ENCODE results near the gene PGBD5. TPM values are rescaled to one million over a fixed set of nuclear protein-coding genes. Genes with fewer than 3 reads are reported as not detected.
A peak's percentile ranks its signal among the peaks of the same experiment; 100 is the strongest.

The PGBD5 gene
- polyA plus RNA-seq, 4 donors: 5.7 to 7.4 (median 6.9) TPM

- no peak for DNase-seq (ENCODE audit: low read depth in 4 of 4, low spot score in 2 of 4)
These were observed 98.2 kb downstream of the PGBD5 start for GRCh38 chr1:230327892-230328284.

DNA sequence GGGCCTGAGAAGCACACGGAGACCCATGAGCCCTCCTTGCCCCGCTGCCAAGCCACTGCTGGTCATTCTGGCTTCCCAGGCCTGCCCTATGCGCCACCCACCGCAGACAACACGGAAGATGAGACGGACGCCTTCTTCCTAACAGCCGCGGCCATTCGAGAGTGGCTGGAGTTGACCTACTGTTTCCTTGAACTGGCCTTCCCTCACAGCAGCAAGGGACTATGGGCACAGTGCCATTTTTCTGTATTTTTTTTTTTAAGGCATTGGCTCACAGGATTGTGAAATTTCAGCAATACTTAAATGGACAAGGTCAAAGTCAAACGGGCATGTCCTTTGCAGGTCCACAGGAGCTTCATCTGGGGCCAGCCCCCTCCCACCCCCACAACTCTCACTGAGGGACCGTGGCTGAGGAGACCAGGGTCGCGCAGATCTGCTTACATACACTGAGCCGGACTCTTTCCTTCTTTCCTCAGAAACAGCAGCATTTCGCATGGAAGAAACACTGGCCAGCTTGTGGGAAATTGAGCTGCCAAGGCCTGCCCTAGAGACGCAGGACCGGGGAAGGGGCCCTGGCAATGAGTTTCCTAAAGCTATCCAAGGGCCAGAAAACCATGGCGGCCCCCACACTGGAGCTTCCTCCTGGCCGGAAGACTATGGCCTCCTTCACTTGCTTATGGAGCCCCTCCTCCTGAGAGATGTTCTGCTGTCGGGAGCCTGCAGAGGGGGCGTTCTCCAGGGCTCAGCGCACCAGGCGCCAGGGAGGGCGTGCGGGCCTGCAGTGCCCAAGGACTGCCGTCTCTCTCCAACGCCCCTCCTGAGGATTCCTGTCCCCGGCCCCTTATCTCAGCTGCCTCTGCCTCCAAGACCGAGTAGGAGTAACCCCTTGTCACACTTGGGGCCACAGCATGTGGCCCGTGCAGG is 98.9 kb downstream of the PGBD5 start:
- DNase-seq (ENCODE audit: low read depth in 4 of 4, low spot score in 2 of 4): no peak

DNA sequence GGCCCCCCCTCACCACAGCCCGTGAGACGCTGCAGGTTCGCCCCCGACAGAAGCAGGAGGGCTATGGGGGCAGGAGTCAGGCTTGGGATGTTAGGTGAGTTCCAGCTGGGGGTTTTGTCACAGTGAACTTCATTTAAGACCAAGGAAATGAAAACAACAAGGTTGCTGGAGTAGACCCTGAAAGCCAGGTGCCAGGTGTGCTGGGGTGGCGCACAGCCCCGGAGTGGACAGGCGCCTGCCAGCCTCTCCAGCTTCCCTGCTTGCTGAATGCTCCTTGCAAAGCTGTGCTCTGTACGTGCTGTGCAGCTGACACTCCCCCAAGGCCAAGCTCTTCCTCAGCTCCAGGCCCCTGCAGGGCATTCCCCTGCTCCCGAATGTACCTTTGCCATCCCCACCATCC is 102.4 kb downstream of the PGBD5 start:
- DNase-seq (ENCODE audit: low read depth in 4 of 4, low spot score in 2 of 4): no peak

DNA sequence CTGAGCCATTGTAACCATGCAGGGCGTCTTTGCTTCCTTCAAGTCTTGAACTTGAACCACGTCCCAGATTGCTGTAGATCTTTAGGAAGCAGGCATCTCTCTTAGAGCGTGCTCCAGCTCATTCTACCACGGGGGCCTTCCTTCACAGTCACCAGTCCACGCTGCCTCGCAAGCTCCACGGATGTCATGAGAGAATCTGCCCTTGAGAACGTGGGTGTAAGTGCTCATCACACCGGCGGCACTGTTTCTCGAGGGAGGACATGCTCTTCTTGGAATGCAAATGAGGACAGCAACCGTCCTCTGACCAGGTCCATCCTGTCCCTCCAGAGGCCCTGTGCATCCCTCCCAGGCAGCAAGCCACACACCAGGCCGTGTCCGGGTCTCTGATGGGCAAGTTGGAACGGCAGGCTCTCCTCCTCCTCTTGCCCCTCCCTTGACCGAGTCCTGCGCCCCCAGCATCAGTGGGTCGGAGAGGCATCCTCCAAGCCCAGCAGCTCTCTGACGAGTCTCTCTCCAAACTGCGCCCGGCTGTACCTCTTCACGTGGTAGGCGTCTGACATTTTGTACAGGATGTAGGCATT is 103.1 kb downstream of the PGBD5 start:
- DNase-seq (ENCODE audit: low read depth in 4 of 4, low spot score in 2 of 4): no peak

DNA sequence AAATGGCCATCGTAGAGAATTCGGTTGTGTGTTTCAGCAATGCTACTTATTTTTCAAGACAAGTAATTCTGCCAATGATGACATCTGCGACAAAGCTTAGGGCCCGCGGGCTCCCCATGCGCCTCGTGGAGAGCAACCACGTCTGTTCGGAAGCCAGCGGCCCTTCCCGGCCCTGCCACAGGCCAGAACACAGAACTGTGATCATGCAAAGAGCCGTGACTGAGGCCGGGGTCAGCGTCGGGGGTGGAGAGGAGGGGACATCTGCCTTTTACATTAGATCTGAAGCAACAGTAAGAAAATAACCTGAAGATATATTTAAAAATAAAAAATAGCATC is 103.7 kb downstream of the PGBD5 start:
- DNase-seq (ENCODE audit: low read depth in 4 of 4, low spot score in 2 of 4): no peak

DNA sequence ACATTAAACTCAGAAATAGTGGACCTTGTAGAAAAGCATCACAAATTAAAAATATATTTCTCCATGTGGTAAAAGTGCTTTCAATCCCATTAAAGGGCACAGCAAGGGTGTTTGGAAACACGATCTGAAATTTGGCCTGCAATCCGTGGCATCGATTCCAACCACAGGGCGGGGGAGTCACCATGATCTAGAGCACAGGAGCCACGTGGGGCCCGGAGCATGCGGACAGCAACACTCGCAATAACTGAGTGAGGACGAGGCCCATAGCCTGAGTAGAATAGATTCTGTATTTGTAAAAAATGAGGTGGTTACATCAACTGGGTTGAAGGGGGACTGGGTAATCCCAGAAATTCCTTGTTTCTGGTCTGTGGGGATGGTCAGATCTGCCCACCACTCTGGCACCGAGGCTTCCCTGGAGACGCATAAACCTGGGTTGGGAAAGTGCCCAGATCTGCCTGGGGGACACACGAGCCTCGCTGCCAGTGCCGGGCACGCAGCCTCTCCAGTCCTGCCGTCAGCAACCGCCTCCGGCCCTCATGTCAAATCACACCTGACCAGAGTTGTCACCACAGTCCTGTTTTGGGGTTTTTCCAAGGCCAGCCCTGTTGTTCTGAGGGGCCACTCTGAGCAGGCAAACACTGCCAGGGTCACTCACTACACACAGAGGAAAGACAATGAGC is 104.3 kb downstream of the PGBD5 start:
- no peak for DNase-seq (ENCODE audit: low read depth in 4 of 4, low spot score in 2 of 4)

DNA sequence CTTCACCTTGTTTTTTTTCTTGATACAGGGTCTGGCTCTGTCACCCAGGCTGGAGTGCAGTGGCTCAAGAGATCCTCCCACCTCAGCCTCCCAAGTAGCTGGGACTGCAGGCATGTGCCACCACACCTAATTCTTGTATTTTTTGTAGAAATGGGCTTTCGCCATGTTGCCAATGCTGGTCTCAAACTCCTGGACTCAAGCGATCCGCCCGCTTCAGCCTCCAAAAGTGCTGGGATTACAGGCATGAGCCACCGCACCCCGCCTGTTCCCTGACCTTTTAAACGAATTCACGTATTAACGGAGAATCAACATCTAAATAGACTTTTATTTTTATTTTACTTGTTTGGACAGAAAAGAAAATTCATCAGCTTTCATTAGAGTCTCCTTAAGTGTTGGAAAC is 104.8 kb downstream of the PGBD5 start:
- DNase-seq (ENCODE audit: low read depth in 4 of 4, low spot score in 2 of 4): no peak

- no peak for DNase-seq (ENCODE audit: low read depth in 4 of 4, low spot score in 2 of 4)
These were observed 105.3 kb downstream of the PGBD5 start for GRCh38 chr1:230320804-230321203.

DNA sequence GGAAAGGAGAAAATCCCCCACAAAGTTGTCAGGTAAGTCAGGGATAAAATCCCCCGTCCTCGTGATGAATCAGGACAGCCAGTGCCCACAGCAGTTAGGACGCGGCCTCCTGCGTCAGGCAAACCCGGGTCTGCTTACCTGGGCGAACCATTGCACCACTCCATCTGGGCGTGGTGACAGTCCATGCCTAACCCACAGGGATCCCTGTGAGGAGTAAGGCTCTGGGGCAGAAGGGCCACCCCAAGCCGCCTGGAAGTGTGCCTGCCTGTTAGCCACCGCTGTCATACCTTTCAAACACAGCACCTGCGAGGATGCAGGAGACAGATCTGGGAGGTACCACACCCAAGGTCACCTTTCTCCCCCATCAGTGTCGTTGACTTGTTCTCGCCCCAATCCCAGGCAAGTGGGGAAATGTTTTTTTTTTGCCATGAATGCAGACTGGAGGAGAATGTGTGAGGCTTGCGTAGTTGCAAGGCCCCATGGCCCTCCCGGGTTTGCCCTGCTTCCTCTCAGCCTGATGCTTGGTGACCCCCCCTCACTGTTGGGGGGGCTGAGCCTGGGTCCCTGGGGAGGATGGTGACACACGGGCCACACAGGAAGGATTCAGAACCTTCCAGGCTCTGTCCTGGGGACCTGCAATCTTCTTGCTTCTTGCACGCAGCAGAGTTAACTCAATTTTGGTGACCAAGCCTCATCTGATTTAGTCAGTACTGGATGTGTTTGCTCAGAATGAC is 107.0 kb downstream of the PGBD5 start:
- no peak for DNase-seq (ENCODE audit: low read depth in 4 of 4, low spot score in 2 of 4)

DNA sequence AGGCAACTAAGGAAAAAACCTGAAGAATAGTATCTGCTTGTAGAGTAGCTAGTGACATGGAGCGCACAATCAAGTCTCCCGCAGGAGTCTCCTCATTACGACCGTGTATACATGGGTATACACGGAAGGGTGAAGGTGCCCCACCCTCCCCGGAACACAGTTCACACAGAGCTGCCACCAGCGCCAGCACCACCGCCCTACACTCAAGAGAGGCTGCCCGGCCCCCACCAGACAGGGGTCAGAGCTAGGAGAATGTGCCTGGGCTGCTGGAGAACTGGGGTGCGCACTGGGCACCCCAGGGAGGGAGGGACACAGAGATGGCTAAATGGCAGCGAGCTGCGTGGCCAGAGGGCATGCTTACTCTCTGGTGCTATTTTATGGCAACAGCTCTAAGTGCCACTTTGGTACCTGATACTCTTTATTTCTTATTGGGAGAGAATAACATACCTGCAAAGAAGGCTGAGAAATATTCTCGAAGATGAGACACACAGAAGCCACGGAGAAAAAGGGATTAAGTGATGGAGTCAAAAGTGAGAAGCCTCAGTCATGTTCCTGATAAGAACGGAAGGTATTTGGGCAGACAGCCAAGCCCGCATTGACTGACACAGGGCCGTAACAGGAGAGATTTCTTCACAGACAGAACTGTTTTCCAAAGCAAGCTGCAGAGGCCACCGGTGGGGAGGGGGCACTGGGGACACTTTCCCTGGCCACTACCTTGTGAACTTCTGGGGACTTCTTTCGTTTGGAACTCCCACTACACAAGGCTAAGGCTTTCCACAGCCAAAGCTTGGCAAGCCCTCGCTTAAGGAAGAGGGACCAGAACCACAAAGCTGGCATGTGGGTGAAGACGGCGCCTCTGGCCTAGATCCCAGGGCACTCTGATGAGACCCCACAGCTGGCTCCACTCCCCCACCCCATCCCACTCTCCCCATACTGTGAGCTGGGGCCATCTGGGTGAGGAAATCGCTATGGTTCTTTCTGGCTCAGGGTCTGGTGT is 108.0 kb downstream of the PGBD5 start:
- DNase-seq (ENCODE audit: low read depth in 4 of 4, low spot score in 2 of 4): no peak

GRCh38 chr1:230316864-230317745 is 109.0 kb downstream of the PGBD5 start:
- no peak for DNase-seq (ENCODE audit: low read depth in 4 of 4, low spot score in 2 of 4)

DNA sequence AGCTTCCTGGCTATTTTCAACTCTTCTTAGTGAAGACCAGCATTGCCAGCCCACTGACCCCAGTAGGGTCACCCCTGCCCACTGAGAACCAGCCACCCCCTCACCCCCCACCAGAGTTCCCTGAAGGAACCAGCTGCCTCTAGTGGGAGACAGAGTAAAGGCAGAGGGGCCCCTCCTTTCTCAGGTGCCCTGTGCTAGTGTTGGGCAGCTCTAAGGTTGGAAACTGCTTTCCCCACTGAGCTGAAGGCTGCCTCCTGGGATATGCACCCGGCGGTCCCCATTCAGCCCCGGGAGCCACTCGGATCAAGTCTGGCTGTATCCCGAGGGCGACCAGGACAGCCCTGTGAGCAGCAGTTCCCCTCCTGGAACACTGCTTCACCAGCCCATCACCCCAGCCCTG is 111.0 kb downstream of the PGBD5 start:
- no peak for DNase-seq (ENCODE audit: low read depth in 4 of 4, low spot score in 2 of 4)

DNA sequence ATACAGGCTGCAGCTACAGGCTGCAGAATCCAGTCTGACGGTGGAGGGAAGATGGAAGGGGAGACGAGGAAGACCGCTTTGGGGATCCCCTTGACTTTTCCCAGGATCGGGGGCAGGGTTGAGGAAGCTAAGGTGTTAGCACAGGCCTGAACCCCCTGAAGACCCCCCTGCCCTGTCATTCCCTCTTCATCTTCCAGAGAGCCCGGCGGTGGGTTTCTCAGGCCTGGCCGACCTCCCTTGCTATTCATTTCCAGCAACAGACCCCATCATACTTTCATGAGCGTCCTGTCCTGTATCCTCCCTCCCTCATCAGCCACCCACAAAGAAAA is 112.0 kb downstream of the PGBD5 start:
- DNase-seq (ENCODE audit: low read depth in 4 of 4, low spot score in 2 of 4): no peak

DNA sequence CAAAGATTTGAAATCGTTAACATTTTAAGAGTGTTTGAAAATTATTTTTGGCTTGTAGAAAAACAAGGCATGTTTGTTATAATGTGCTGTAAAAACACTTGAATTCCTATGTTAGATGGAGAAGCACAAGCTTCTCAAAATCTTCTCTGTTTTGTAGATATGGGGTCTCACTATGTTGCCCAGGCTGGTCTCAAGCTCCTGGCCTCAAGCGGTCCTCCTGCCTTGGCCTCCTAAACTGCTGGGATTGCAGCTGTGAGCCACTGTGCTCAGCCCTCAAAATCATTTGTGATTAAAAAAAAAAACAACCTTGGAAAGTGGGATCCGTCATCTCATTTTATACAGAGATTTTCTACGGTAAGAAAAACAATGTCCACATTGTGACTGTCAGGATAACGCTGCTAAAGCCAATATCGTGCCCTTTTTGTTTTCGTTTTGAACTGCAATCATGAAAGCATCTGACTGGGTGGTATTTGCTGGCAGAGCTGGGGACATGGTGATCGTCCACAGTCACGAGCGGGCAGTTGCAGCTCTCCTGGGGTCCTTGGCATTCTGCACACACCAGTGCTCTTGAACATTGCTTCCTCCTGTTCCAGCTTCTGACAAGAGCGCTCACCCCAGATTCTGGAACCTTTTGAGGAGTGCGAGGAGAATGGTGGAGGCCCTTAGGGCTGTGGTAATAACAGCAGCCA is 112.5 kb downstream of the PGBD5 start:
- DNase-seq (ENCODE audit: low read depth in 4 of 4, low spot score in 2 of 4): no peak

DNA sequence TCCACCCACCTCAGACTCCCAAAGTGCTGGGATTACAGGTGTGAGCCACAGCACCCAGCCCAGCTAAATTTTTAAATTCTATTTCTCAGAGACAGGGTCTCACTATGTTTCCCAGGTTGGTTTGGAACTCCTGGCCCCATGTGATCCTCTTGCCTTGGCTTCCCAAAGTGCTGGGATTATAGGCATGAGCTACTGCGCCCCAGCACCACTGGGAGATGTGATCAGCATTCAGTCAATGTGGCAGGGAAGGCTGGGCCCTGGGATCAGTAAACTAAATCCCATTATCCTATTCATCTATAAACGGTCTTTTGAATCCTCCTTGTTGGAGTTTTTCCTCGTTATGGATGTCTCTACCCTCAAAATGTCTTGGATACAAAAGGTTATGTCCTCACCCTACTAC is 113.5 kb downstream of the PGBD5 start:
- DNase-seq (ENCODE audit: low read depth in 4 of 4, low spot score in 2 of 4): no peak

GRCh38 chr1:230310381-230311163 is 115.6 kb downstream of the PGBD5 start:
- peak; percentile 56 to 61 (median 59) for DNase-seq (ENCODE audit: low read depth in 4 of 4, low spot score in 2 of 4)

DNA sequence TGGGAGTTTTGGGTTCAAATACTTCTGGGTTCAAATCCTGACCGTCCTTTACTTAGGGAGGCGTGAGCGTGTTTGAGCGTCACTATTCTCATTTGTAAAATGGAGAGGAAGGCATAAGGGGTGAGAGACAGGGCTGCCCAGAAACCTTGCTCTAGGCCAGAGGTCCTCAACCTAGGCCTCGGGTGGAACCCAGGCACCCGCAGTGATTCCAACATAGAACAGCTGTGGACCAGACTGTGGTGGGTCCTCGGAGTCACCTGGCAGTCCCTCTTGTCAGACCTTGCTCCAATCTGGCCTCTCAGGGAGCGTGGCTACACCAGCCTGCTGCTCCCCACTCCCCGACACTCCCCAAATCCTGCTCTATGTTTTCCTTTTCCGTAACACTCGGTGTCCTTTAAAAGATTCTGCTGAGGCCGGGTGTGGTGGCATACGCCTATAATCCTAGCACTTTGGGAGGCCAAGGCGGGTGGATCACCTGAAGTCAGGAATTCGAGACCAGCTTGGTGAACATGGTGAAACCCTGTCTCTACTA is 116.4 kb downstream of the PGBD5 start:
- no peak for DNase-seq (ENCODE audit: low read depth in 4 of 4, low spot score in 2 of 4)

All from left renal cortex interstitium (tissue), 4 donors.